HL-60 (cell line): ENCODE data around the gene ELMO1.
A peak's percentile ranks its signal among the peaks of the same experiment; 100 is the strongest.

Experiments
- DNase-seq, 2 experiments: peaks; one replicate each; pipeline ENCODE4 v3.0.0-alpha.2; 2010 to 2020; ENCODE audit warnings: low read depth in 1 of 2, low spot score in 1 of 2
- H3K27ac ChIP-seq: fragments of 250-450 bp; sonication (Bioruptor Pico); replicated peaks from 2 replicates; pipeline ENCODE4 v1.5.1; 2020; ENCODE audit warnings: mild to moderate bottlenecking, moderate library complexity
- H3K27me3 ChIP-seq: fragments of 250-450 bp; sonication (Bioruptor Pico); 2 replicates; pipeline ENCODE4 v1.5.1; 2021; ENCODE audit warnings: mild to moderate bottlenecking, moderate library complexity; ENCODE audit not compliant: insufficient read depth, poor library complexity, severe bottlenecking
- H3K4me3 ChIP-seq: replicated peaks from 2 replicates; pipeline ENCODE4 v1.5.1; 2011; ENCODE audit warnings: mild to moderate bottlenecking, control low read depth, low read length; ENCODE audit not compliant: insufficient read depth
- CTCF ChIP-seq: IDR thresholded peaks from one replicate; pipeline ENCODE4 v1.5.1; 2011; ENCODE audit warnings: low read length, control low read depth, inconsistent platforms; ENCODE audit not compliant: insufficient read depth
- GABPA ChIP-seq: IDR thresholded peaks from 2 replicates; pipeline ENCODE4 v1.6.1; 2012; ENCODE audit warnings: low read depth
- POLR2AphosphoS5 ChIP-seq: IDR thresholded peaks from 2 replicates; pipeline ENCODE4 v1.6.1; 2012; ENCODE audit warnings: low read depth
- REST ChIP-seq: IDR thresholded peaks from 2 replicates; pipeline ENCODE4 v1.6.1; 2012; ENCODE audit warnings: low read depth; ENCODE audit not compliant: insufficient replicate concordance
- SPI1 ChIP-seq: IDR thresholded peaks from 2 replicates; pipeline ENCODE4 v1.6.1; 2012; ENCODE audit warnings: low read depth, mild to moderate bottlenecking, borderline replicate concordance

ELMO1 gene

GRCh38 chr7:37394158-37394557, 54.5 kb downstream of the ELMO1 start:
- Histone ChIP-seq H3K4me3 (no peak overlapping the region), H3K27ac (no peak overlapping the region), H3K27me3 (no peaks in the 10 kb centered on the region)
- TF ChIP-seq POLR2AphosphoS5 (no peak), CTCF (no peak), SPI1 (no peak), GABPA (no peak), REST (no peak)
- DNase-seq: no peak

- no peak for DNase-seq
- H3K27ac ChIP-seq: no peak overlapping the region
- no peak overlapping the region for H3K4me3 ChIP-seq
- no peaks in the 10 kb centered on the region for H3K27me3 ChIP-seq
- TF ChIP-seq SPI1: no peak
- no peak for TF ChIP-seq CTCF
- no peak for TF ChIP-seq GABPA
- TF ChIP-seq POLR2AphosphoS5: no peak
- TF ChIP-seq REST: no peak
These were observed 55.2 kb downstream of the ELMO1 start for GRCh38 chr7:37393476-37393875.

- no peak for TF ChIP-seq CTCF
- TF ChIP-seq POLR2AphosphoS5: no peak
- TF ChIP-seq GABPA: no peak
- TF ChIP-seq REST: no peak
- TF ChIP-seq SPI1: no peak
- DNase-seq: no peak
These were observed 56.0 kb downstream of the ELMO1 start for GRCh38 chr7:37392673-37393017.

More at GRCh38 chr7:37392673-37393017, 56.0 kb downstream of the ELMO1 start:
- H3K27me3 ChIP-seq: no peaks in the 10 kb centered on the region
- H3K4me3 ChIP-seq: no peak overlapping the region
- H3K27ac ChIP-seq: peak overlapping the region; percentile 63
